Heart left ventricle (tissue), 13 donors: ENCODE results near the gene CBX2.

Experiments used
- POLR2A ChIP-seq, 2 donors: fragments of 450-650 bp; IDR thresholded peaks; one replicate each; pipeline ENCODE4 v1.6.1; 2017; ENCODE audit warnings: antibody characterized with exemption in 2 of 2, mild to moderate bottlenecking in 2 of 2, moderate library complexity in 2 of 2
- TF ChIP-seq, protein P1 (sequence below), 12 donors: fragments of 200-600 bp; sonication (generic) in 4 of 12; IDR thresholded peaks; one replicate each; pipeline versions ENCODE4 v1.5.0 to v1.8.0; 2018 to 2022; ENCODE audit warnings: antibody characterized with exemption in 12 of 12, mild to moderate bottlenecking in 5 of 12
- donor health status: ischemic (EF 13 %, LVEDD 7.1; RV severe dilation, severe dysfunction).
- donor health status: DM: no; HTN: yes; CAD: no.
- donor health status: DM: no; HTN: no; CAD: no.
- donor health status: ischemic (EF 25% LVEDD 6.9; RV normal size, moderate dysfunction).
- donor health status: ischemic (EF 25% LVEDD 5.7; RV mildly dilated, moderate dysfunction).
- donor health status: ischemic (EF 35%, LVEDD 5.7; RV mildly dilated, moderate dysfunction).
- donor health status: nonischemic (EF 11% LVEDD 7.7; RV severe dilation, severe dysfunction).
- donor health status: DM: yes; HTN: yes; CAD: no.
- donor health status: PGD.
- donor health status: ischemic (EF 29% LVEDD 5.4; RV normal size, mild dysfunction).
- donor health status: nonischemic (EF 23%, LVEDD 6.1; RV moderate dilation, normal function).

- TF ChIP-seq, protein P1, sequence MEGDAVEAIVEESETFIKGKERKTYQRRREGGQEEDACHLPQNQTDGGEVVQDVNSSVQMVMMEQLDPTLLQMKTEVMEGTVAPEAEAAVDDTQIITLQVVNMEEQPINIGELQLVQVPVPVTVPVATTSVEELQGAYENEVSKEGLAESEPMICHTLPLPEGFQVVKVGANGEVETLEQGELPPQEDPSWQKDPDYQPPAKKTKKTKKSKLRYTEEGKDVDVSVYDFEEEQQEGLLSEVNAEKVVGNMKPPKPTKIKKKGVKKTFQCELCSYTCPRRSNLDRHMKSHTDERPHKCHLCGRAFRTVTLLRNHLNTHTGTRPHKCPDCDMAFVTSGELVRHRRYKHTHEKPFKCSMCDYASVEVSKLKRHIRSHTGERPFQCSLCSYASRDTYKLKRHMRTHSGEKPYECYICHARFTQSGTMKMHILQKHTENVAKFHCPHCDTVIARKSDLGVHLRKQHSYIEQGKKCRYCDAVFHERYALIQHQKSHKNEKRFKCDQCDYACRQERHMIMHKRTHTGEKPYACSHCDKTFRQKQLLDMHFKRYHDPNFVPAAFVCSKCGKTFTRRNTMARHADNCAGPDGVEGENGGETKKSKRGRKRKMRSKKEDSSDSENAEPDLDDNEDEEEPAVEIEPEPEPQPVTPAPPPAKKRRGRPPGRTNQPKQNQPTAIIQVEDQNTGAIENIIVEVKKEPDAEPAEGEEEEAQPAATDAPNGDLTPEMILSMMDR (IDR thresholded peaks at IDR 0.05) = peak in 10 of 12 donors; percentile 14 to 47 (median 30)
- TF ChIP-seq POLR2A (IDR thresholded peaks at IDR 0.05) = no peak
These were observed 31.0 kb downstream of the CBX2 start for GRCh38 chr17:79808763-79809529.
